ENCODE data around the gene FNDC7.

GRCh38 chr1:108691942-108692723 is 20.6 kb upstream of the FNDC7 start, which contains the start of gene PRPF38B:
- TF ChIP-seq EZH2 (IDR thresholded peaks at IDR 0.05) (no peak), EZH2phosphoT487 (IDR thresholded peaks at IDR 0.05) (no peak)
- TF ChIP-seq, protein P1, sequence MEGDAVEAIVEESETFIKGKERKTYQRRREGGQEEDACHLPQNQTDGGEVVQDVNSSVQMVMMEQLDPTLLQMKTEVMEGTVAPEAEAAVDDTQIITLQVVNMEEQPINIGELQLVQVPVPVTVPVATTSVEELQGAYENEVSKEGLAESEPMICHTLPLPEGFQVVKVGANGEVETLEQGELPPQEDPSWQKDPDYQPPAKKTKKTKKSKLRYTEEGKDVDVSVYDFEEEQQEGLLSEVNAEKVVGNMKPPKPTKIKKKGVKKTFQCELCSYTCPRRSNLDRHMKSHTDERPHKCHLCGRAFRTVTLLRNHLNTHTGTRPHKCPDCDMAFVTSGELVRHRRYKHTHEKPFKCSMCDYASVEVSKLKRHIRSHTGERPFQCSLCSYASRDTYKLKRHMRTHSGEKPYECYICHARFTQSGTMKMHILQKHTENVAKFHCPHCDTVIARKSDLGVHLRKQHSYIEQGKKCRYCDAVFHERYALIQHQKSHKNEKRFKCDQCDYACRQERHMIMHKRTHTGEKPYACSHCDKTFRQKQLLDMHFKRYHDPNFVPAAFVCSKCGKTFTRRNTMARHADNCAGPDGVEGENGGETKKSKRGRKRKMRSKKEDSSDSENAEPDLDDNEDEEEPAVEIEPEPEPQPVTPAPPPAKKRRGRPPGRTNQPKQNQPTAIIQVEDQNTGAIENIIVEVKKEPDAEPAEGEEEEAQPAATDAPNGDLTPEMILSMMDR (IDR thresholded peaks at IDR 0.05) = no peak
